LNCaP clone FGC (cell line): ENCODE results near the gene UGGT2.

Source experiments
- DNase-seq: peaks from one replicate; pipeline ENCODE4 v3.0.0-alpha.2; 2011; ENCODE audit warnings: low read depth
- H3K4me3 ChIP-seq: 2 replicates; pipeline ENCODE4 v1.5.1; 2011; ENCODE audit warnings: mild to moderate bottlenecking, low read depth, low read length, control low read depth
- CTCF ChIP-seq: IDR thresholded peaks from 2 replicates; pipeline ENCODE4 v1.5.1; 2012; ENCODE audit warnings: mild to moderate bottlenecking; ENCODE audit not compliant: control insufficient read depth, insufficient read depth; ENCODE audit errors: extremely low read depth

Gene UGGT2

GRCh38 chr13:96027496-96027895 is 25.7 kb downstream of the UGGT2 start:
- TF ChIP-seq CTCF: no peak
- H3K4me3 ChIP-seq: no peak overlapping the region
- no peak for DNase-seq

DNA sequence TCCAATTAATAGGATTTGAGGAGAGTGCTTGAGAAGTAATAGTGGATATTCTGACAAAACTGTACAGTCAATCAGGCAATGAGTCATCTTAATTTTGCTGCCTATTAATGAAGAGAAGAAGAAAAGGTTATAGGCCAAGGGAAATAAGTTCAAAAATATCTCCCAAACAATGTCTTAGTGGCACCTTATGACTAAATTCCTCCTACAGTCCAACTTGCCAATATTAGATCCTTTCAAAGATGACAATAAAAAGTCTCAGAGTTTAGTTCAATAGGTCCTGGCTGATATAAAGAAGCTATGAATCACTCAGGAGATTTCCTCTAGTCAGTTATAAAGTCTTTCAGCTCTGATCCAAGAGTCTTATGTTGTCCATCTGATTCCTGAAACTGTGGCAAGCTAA is 27.9 kb downstream of the UGGT2 start:
- H3K4me3 ChIP-seq: no peak overlapping the region
- DNase-seq: no peak
- TF ChIP-seq CTCF: no peak

DNA sequence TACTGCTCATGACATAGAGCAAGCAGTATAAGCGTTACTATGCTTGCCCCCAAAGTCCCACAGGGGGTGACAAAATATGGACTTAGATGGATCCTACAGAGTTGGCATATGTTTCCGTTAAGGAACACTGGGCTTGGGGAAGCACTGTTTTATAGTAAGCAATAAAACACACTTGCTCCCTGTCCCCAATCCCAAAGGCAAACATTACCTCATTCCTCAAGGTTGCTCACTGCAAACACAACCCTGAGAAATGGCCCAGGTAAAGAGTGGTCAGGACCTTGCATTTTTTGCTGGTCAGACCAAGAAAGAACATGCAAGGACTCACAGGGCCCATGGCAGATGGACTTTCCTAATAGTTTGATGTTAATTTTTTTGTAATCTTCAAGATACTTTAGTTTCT is 32.3 kb downstream of the UGGT2 start:
- TF ChIP-seq CTCF: no peak
- peak; percentile 87 for DNase-seq
- no peak overlapping the region for H3K4me3 ChIP-seq

DNA sequence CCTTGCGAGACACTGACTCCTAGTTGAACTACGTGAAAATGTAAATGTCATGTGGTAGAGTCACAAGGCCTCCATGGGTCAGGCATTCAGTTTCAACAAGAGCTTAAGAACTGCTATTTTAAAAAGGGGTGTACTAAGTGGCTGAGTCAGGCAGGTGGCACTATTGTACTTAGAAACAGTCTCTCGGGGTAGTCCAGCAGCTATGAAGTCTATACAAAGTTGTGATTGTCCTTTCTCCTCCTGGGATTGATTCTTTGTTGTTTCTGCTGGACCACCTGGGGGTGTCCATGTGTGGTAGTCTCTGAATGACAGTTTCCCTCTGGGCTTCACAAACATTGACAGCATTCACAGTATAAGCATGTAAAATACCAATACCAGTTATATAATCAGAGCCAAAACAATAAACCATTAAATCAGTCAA is 33.0 kb downstream of the UGGT2 start:
- H3K4me3 ChIP-seq: no peak overlapping the region
- DNase-seq: peak; percentile 59

GRCh38 chr13:96018135-96018534 is 35.1 kb downstream of the UGGT2 start:
- no peak for DNase-seq
- TF ChIP-seq CTCF: no peak
- no peak overlapping the region for H3K4me3 ChIP-seq

More for the DNA sequence above, 33.0 kb downstream of the UGGT2 start:
- peak; percentile 82 for TF ChIP-seq CTCF

DNA sequence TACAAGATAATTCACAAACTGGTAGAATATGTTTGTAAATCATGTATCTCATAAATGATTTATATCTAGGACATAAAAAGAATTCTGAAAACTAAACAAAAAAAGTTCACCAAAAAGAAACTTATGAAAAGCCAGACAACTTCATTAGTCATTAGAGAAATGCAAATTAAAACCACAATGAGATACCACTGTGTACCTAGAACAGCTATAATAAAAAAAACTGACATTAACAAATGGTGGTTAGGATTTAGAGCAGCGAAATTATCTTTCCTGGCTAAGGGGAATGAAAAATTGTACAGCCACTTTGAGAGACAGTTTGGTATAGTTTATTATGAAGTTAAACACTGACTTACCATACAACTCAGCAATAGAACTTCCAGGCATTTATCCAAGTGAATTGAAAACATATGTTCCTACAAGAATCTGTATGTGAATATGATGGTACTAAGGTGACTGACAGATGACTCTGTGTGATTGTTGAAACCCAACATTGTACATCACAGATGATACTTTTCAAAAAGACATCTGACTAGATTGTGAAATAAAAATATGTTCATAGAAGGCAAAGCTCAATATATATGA is 41.8 kb downstream of the UGGT2 start:
- DNase-seq: no peak
- TF ChIP-seq CTCF: no peak
- no peak overlapping the region for H3K4me3 ChIP-seq

- no peak for DNase-seq
- TF ChIP-seq CTCF: peak; percentile 23; the same call in 1 of the 2 replicates
Measured at GRCh38 chr13:96003304-96003703, 49.9 kb downstream of the UGGT2 start.

More at GRCh38 chr13:96003304-96003703, 49.9 kb downstream of the UGGT2 start:
- H3K4me3 ChIP-seq: no peak overlapping the region
